Measurements from ENCODE around the gene GABRB3. TPM values are rescaled to one million over a fixed set of nuclear protein-coding genes. Genes with fewer than 3 reads are reported as not detected.

GABRB3 gene
- polyA plus RNA-seq, 2 donors = 0.08 to 0.45 TPM

GRCh38 chr15:26739791-26740190, 33.1 kb downstream of the GABRB3 start:
- Histone ChIP-seq H3K27me3 (ENCODE audit: control insufficient read depth in 1 of 2, insufficient read depth in 2 of 2, low read length in 2 of 2) (no peaks in the 10 kb centered on the region), H3K36me3 (ENCODE audit: control insufficient read depth in 2 of 2, insufficient read depth in 2 of 2, low read length in 1 of 2) (no peaks in the 10 kb centered on the region), H3K4me1 (ENCODE audit: control insufficient read depth in 2 of 2, insufficient read depth in 2 of 2, low read length in 1 of 2) (no peaks in the 10 kb centered on the region), H3K9me3 (ENCODE audit: control insufficient read depth in 2 of 2, insufficient read depth in 1 of 2, low read depth in 1 of 2, low read length in 1 of 2) (peaks cover 4 to 10% of the 10 kb centered on the region in 2 donors), H3K4me3 (ENCODE audit: low read depth in 1 of 2, low read length in 2 of 2) (no peak overlapping the region), H3K27ac (ENCODE audit: low read depth in 2 of 2, low read length in 1 of 2) (no peak overlapping the region)
- WGBS, 2 donors = 24 to 26% methylated on average over 7 of the region's 7 CpGs

GRCh38 chr15:26738996-26739395, 33.9 kb downstream of the GABRB3 start:
- H3K4me1 ChIP-seq (ENCODE audit: control insufficient read depth in 2 of 2, insufficient read depth in 2 of 2, low read length in 1 of 2) = no peaks in the 10 kb centered on the region
- 58 to 71% methylated on average over 9 of the region's 9 CpGs for WGBS, 2 donors
- H3K9me3 ChIP-seq (ENCODE audit: control insufficient read depth in 2 of 2, insufficient read depth in 1 of 2, low read depth in 1 of 2, low read length in 1 of 2) = peaks cover 3 to 10% of the 10 kb centered on the region in 2 donors
- no peak overlapping the region for H3K4me3 ChIP-seq (ENCODE audit: low read depth in 1 of 2, low read length in 2 of 2)
- H3K27me3 ChIP-seq (ENCODE audit: control insufficient read depth in 1 of 2, insufficient read depth in 2 of 2, low read length in 2 of 2) = no peaks in the 10 kb centered on the region
- no peaks in the 10 kb centered on the region for H3K36me3 ChIP-seq (ENCODE audit: control insufficient read depth in 2 of 2, insufficient read depth in 2 of 2, low read length in 1 of 2)
- no peak overlapping the region for H3K27ac ChIP-seq (ENCODE audit: low read depth in 2 of 2, low read length in 1 of 2)

DNA sequence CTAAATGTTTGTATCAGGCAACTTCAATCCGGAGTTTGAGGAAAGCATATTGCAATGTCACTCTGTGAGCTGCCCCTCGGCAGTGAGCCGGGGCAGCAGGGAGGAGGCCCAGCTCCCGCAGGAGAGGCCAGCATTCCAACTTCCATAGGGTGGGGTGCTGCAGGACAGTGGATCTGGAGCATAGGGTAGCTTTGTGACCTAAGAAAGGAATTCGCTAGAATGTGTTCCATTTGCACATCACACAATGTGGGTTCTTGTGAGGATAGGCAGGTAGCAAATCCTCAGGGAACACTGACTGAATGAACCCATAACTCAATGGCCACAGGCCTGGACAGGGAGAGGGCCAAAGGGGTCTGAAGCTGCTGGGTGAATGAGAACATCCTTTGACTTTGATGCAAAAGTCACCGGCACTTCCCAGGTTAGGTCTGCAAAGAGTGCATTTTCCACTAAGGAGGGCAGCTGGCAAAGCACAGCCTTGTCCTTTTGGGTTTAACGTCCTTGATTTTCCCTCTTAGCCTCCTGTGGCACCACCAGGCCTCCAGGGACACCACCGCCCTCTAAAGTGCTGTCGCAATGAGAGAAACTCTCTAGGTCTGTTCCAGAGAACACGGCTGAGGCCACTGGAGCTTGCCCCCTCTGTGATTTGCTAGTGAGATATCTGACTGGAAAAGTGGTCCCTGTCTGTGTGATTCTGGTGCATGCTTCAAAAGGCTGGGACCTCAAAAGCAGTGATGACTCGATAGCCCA, 36.2 kb downstream of the GABRB3 start:
- no peaks in the 10 kb centered on the region for H3K36me3 ChIP-seq (ENCODE audit: control insufficient read depth in 2 of 2, insufficient read depth in 2 of 2, low read length in 1 of 2)
- WGBS, 2 donors = 63 to 71% methylated on average over 11 of the region's 11 CpGs
- no peak overlapping the region for H3K27ac ChIP-seq (ENCODE audit: low read depth in 2 of 2, low read length in 1 of 2)
- H3K4me3 ChIP-seq (ENCODE audit: low read depth in 1 of 2, low read length in 2 of 2) = no peak overlapping the region
- H3K9me3 ChIP-seq (ENCODE audit: control insufficient read depth in 2 of 2, insufficient read depth in 1 of 2, low read depth in 1 of 2, low read length in 1 of 2) = peaks cover 3 to 10% of the 10 kb centered on the region in 2 donors
- H3K27me3 ChIP-seq (ENCODE audit: control insufficient read depth in 1 of 2, insufficient read depth in 2 of 2, low read length in 2 of 2) = no peaks in the 10 kb centered on the region
- no peaks in the 10 kb centered on the region for H3K4me1 ChIP-seq (ENCODE audit: control insufficient read depth in 2 of 2, insufficient read depth in 2 of 2, low read length in 1 of 2)

DNA sequence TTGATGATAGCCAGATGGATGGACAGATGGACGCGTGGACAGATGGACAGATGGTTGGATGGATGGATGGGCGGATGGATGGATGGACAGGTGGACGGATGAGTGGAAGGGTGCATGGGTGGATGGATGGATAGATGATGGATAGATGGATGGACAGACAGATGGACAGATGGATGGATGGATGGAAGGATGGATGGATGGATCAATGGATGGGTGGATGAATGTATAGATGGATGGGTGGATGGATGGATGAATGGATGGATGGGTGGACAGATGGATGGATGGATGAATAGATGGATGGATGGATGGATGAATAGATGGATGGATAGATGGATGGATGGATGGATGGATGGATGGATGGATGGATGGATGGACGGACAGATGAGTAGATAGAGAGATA, 40.9 kb downstream of the GABRB3 start:
- H3K27ac ChIP-seq (ENCODE audit: low read depth in 2 of 2, low read length in 1 of 2) = no peak overlapping the region
- H3K27me3 ChIP-seq (ENCODE audit: control insufficient read depth in 1 of 2, insufficient read depth in 2 of 2, low read length in 2 of 2) = no peaks in the 10 kb centered on the region
- 90% methylated on average over 5 of the region's 5 CpGs for WGBS, 2 donors
- H3K36me3 ChIP-seq (ENCODE audit: control insufficient read depth in 2 of 2, insufficient read depth in 2 of 2, low read length in 1 of 2) = no peaks in the 10 kb centered on the region
- H3K4me1 ChIP-seq (ENCODE audit: control insufficient read depth in 2 of 2, insufficient read depth in 2 of 2, low read length in 1 of 2) = no peaks in the 10 kb centered on the region
- peaks cover 0 to 4% of the 10 kb centered on the region in 2 donors for H3K9me3 ChIP-seq (ENCODE audit: control insufficient read depth in 2 of 2, insufficient read depth in 1 of 2, low read depth in 1 of 2, low read length in 1 of 2)
- no peak overlapping the region for H3K4me3 ChIP-seq (ENCODE audit: low read depth in 1 of 2, low read length in 2 of 2)

- no peaks in the 10 kb centered on the region for H3K36me3 ChIP-seq (ENCODE audit: control insufficient read depth in 2 of 2, insufficient read depth in 2 of 2, low read length in 1 of 2)
- H3K4me3 ChIP-seq (ENCODE audit: low read depth in 1 of 2, low read length in 2 of 2) = no peak overlapping the region
- H3K4me1 ChIP-seq (ENCODE audit: control insufficient read depth in 2 of 2, insufficient read depth in 2 of 2, low read length in 1 of 2) = no peaks in the 10 kb centered on the region
- peaks cover 0 to 4% of the 10 kb centered on the region in 2 donors for H3K9me3 ChIP-seq (ENCODE audit: control insufficient read depth in 2 of 2, insufficient read depth in 1 of 2, low read depth in 1 of 2, low read length in 1 of 2)
- H3K27ac ChIP-seq (ENCODE audit: low read depth in 2 of 2, low read length in 1 of 2) = no peak overlapping the region
- H3K27me3 ChIP-seq (ENCODE audit: control insufficient read depth in 1 of 2, insufficient read depth in 2 of 2, low read length in 2 of 2) = no peaks in the 10 kb centered on the region
Observed at GRCh38 chr15:26729581-26729980, 43.3 kb downstream of the GABRB3 start.

- Histone ChIP-seq H3K27me3 (ENCODE audit: control insufficient read depth in 1 of 2, insufficient read depth in 2 of 2, low read length in 2 of 2) (no peaks in the 10 kb centered on the region), H3K4me3 (ENCODE audit: low read depth in 1 of 2, low read length in 2 of 2) (no peak overlapping the region), H3K4me1 (ENCODE audit: control insufficient read depth in 2 of 2, insufficient read depth in 2 of 2, low read length in 1 of 2) (no peaks in the 10 kb centered on the region), H3K27ac (ENCODE audit: low read depth in 2 of 2, low read length in 1 of 2) (no peak overlapping the region), H3K36me3 (ENCODE audit: control insufficient read depth in 2 of 2, insufficient read depth in 2 of 2, low read length in 1 of 2) (no peaks in the 10 kb centered on the region), H3K9me3 (ENCODE audit: control insufficient read depth in 2 of 2, insufficient read depth in 1 of 2, low read depth in 1 of 2, low read length in 1 of 2) (peaks cover 0 to 4% of the 10 kb centered on the region in 2 donors)
- 50 to 73% methylated on average over 5 of the region's 5 CpGs for WGBS, 2 donors
Observed at GRCh38 chr15:26729030-26729429, 43.8 kb downstream of the GABRB3 start.

GRCh38 chr15:26724381-26725150, 48.3 kb downstream of the GABRB3 start:
- H3K36me3 ChIP-seq (ENCODE audit: control insufficient read depth in 2 of 2, insufficient read depth in 2 of 2, low read length in 1 of 2) = no peaks in the 10 kb centered on the region
- no peak overlapping the region for H3K4me3 ChIP-seq (ENCODE audit: low read depth in 1 of 2, low read length in 2 of 2)
- WGBS, 2 donors = 79 to 83% methylated on average over 2 of the region's 2 CpGs

GRCh38 chr15:26722621-26723160, 50.2 kb downstream of the GABRB3 start:
- H3K27me3 ChIP-seq (ENCODE audit: control insufficient read depth in 1 of 2, insufficient read depth in 2 of 2, low read length in 2 of 2) = no peaks in the 10 kb centered on the region
- H3K27ac ChIP-seq (ENCODE audit: low read depth in 2 of 2, low read length in 1 of 2) = no peak overlapping the region
- 36 to 42% methylated on average over 5 of the region's 5 CpGs for WGBS, 2 donors
- peaks cover 0 to 3% of the 10 kb centered on the region in 2 donors for H3K4me1 ChIP-seq (ENCODE audit: control insufficient read depth in 2 of 2, insufficient read depth in 2 of 2, low read length in 1 of 2)
- peaks cover 7% of the 10 kb centered on the region in 2 donors for H3K9me3 ChIP-seq (ENCODE audit: control insufficient read depth in 2 of 2, insufficient read depth in 1 of 2, low read depth in 1 of 2, low read length in 1 of 2)
- H3K36me3 ChIP-seq (ENCODE audit: control insufficient read depth in 2 of 2, insufficient read depth in 2 of 2, low read length in 1 of 2) = no peaks in the 10 kb centered on the region
- H3K4me3 ChIP-seq (ENCODE audit: low read depth in 1 of 2, low read length in 2 of 2) = no peak overlapping the region

More at GRCh38 chr15:26724381-26725150, 48.3 kb downstream of the GABRB3 start:
- H3K9me3 ChIP-seq (ENCODE audit: control insufficient read depth in 2 of 2, insufficient read depth in 1 of 2, low read depth in 1 of 2, low read length in 1 of 2) = peaks cover 4% of the 10 kb centered on the region in 2 donors
- no peaks in the 10 kb centered on the region for H3K4me1 ChIP-seq (ENCODE audit: control insufficient read depth in 2 of 2, insufficient read depth in 2 of 2, low read length in 1 of 2)
- H3K27me3 ChIP-seq (ENCODE audit: control insufficient read depth in 1 of 2, insufficient read depth in 2 of 2, low read length in 2 of 2) = no peaks in the 10 kb centered on the region
- no peak overlapping the region for H3K27ac ChIP-seq (ENCODE audit: low read depth in 2 of 2, low read length in 1 of 2)

DNA sequence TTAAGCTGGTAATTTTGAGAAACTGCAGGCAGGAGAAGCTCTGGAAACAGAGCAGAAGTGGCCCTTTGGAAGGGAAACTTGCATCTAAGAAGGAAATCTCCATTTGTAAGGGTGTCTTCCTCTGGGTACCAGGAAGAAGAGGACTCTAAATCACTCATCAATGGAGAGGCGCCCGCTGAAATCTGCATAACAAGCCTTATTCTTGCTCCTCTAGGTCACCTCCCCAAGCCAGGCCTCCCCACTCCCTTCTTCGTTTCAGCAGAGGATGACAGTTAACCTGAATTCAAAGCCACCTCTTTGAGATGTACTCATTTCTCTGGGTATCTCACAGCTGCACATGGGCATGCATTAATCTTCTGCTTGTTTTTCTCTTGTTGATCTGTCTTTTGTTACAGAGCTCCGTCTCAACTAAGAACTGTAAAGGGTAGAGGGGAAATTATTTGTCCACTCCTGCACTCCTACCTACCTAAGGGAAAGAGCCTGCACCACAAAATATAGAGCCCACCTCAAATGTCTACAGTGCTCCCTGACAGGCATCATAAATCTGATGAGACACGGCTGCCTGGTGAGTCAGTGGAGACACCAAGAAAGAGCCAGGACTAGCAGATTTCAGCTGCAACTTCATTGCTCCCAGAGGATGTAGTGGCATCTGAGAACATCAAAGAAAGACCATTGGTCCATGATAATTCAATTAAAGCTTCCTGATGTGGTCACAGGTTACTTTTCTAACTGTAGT, 51.5 kb downstream of the GABRB3 start:
- H3K27me3 ChIP-seq (ENCODE audit: control insufficient read depth in 1 of 2, insufficient read depth in 2 of 2, low read length in 2 of 2) = no peaks in the 10 kb centered on the region
- no peak overlapping the region for H3K4me3 ChIP-seq (ENCODE audit: low read depth in 1 of 2, low read length in 2 of 2)
- H3K4me1 ChIP-seq (ENCODE audit: control insufficient read depth in 2 of 2, insufficient read depth in 2 of 2, low read length in 1 of 2) = peaks cover 0 to 3% of the 10 kb centered on the region in 2 donors
- no peak overlapping the region for H3K27ac ChIP-seq (ENCODE audit: low read depth in 2 of 2, low read length in 1 of 2)
- H3K36me3 ChIP-seq (ENCODE audit: control insufficient read depth in 2 of 2, insufficient read depth in 2 of 2, low read length in 1 of 2) = no peaks in the 10 kb centered on the region
- WGBS, 2 donors = 41 to 43% methylated on average over 5 of the region's 5 CpGs
- peaks cover 9 to 13% of the 10 kb centered on the region in 2 donors for H3K9me3 ChIP-seq (ENCODE audit: control insufficient read depth in 2 of 2, insufficient read depth in 1 of 2, low read depth in 1 of 2, low read length in 1 of 2)
